Ishikawa (cell line): ENCODE measurements around the gene MN1.

Experiments
- CREB1 ChIP-seq: IDR thresholded peaks from 2 replicates; pipeline ENCODE4 v1.6.1; 2012; ENCODE audit warnings: low read depth
- EP300 ChIP-seq: IDR thresholded peaks from 2 replicates; pipeline ENCODE4 v1.6.1; 2012; ENCODE audit warnings: borderline replicate concordance
- MAX ChIP-seq: IDR thresholded peaks from 2 replicates; pipeline ENCODE4 v1.6.1; 2012
- REST ChIP-seq: IDR thresholded peaks from 2 replicates; pipeline ENCODE4 v1.6.1; 2012; ENCODE audit warnings: low read depth, mild to moderate bottlenecking
- TCF12 ChIP-seq: IDR thresholded peaks from 2 replicates; pipeline ENCODE4 v1.6.1; 2012; ENCODE audit warnings: low read depth
- TEAD4 ChIP-seq: IDR thresholded peaks from 2 replicates; pipeline ENCODE4 v1.6.1; 2012
- USF1 ChIP-seq: IDR thresholded peaks from 2 replicates; pipeline ENCODE4 v1.6.1; 2012
- YY1 ChIP-seq: IDR thresholded peaks from 2 replicates; pipeline ENCODE4 v1.6.1; 2012; ENCODE audit warnings: low read depth

- no peak for TF ChIP-seq TCF12
- TF ChIP-seq REST = no peak
- no peak for TF ChIP-seq YY1
- no peak for TF ChIP-seq CREB1
- no peak for TF ChIP-seq MAX
- TF ChIP-seq USF1 = no peak
- no peak for TF ChIP-seq EP300
- no peak for TF ChIP-seq TEAD4
Measured at GRCh38 chr22:27772984-27773498, 28.5 kb downstream of the MN1 start.
